ENCODE data around the gene SLC35F3. TPM values are rescaled to one million over a fixed set of nuclear protein-coding genes. Genes with fewer than 3 reads are reported as not detected.
A peak's percentile ranks its signal among the peaks of the same experiment; 100 is the strongest.

SLC35F3 gene
- total and polyA plus RNA-seq, 9 of the 15 experiments (the other 6 are each of a cell fraction or from before 2014, with no cell fraction given) = 0.04 to 0.07 (median 0.04) TPM; not detected in 6

DNA sequence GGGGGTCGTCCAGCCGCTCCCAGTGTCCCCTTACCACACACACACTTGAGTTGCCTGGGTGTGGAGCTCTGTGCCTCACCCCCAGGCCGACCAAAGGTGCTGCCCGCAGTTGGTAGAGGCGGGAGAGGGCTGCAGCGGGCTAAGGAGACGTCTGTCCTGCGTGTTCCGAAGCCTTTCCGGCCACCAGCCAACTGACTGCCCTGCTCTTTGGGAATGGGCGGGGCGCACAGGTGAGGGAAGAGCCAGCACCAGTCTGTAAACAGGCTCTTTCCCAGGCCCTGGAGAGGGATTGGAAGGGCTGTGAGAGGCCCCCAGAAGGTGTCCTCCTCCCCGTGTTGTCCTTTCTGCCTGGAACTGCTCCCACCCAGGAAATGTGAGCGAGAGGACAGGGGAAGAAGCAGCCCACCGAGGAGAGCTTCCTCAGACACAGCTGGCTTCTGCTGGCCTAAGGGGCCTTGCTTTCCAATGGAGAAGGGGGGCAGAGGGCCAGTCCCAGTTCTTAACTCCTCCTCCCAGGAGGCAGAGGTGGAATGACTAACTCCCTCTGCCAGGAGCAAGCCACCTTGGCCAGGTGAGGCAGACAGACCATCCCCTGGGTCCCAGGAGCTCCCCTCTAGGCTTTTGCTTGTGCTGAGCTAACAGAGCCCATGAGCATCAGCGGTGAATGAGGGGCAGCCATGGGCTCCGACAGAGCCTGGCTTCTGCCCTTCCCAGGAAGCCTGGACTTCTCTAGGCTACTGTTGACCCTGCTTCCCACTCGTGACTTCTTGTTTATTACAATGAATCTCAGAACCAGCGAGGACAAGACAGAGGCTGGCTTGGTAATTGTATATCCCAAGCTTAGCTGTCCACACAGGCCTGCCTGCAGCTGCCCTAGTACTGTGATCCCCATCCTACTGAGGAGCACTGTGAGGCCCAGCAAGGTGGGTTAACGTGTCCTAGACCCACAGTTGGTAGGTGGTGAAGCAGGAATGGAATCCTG is 310.7 kb downstream of the SLC35F3 start:
- Histone ChIP-seq H4K20me1 (replicated peaks; ENCODE audit: control insufficient read depth, insufficient read depth, low read length) (no peaks in the 10 kb centered on the region), H3K4me1 (replicated peaks in 1 of 2; ENCODE audit: control insufficient read depth in 2 of 2, insufficient read depth in 2 of 2, low read length in 2 of 2) (peaks cover 0 to 13% of the 10 kb centered on the region in 2 experiments; a peak in 1 of 5 replicates), H3K4me3 (no peak overlapping the region), H3K9me1 (ENCODE audit: control insufficient read depth, insufficient read depth, low read length) (no peaks in the 10 kb centered on the region), H3K9ac (ENCODE audit: insufficient read depth in 1 of 2, low read depth in 2 of 2, low read length in 2 of 2) (no peak overlapping the region; a peak in 1 of 4 replicates), H3K4me2 (ENCODE audit: insufficient read depth, low read length) (no peak overlapping the region), H3K79me2 (ENCODE audit: control insufficient read depth, insufficient read depth, low read length) (no peaks in the 10 kb centered on the region), H3K36me3 (ENCODE audit: control insufficient read depth, insufficient read depth, low read length) (no peaks in the 10 kb centered on the region), H3K27ac (ENCODE audit: extremely low read depth, low read depth, low read length) (no peak overlapping the region), H3K27me3 (ENCODE audit: control insufficient read depth in 2 of 2, insufficient read depth in 2 of 2, low read length in 2 of 2) (peaks cover 13 to 41% of the 10 kb centered on the region in 2 experiments; a peak in 4 of 5 replicates), H3K9me3 (replicated peaks; ENCODE audit: control insufficient read depth, insufficient read depth, low read depth, low read length) (no peaks in the 10 kb centered on the region), H2AFZ (ENCODE audit: low read depth, low read length) (no peak overlapping the region)
- DNase-seq (ENCODE audit: extremely low read depth in 1 of 4, low spot score in 3 of 4) (no peak), ATAC-seq (peak; percentile 13; the same call in 1 of the 3 replicates), FAIRE-seq (no peak)
- intact Hi-C loops (cut with micrococcal nuclease) (loop anchor here (10.0 kb wide), 1 partner anchor 100 kb away; no protein-coding TSS in a partner anchor), in situ Hi-C loops (cut with MboI) (no loop called here)
- WGBS (ENCODE audit: insufficient coverage, low coverage, missing lambda C conversion rate) = 1% methylated on average over 19 of the region's 20 CpGs
- no TSS peak for BruUV-seq (replicated peaks)
- ChIA-PET POLR2A (interaction anchor here (0.6 kb wide), 2 partner anchors 158 to 325 kb away, joined by 3 to 5 read pairs; no protein-coding TSS in a partner anchor), CTCF (ENCODE audit: low intra/inter-chr PET ratio) (no interaction called here)
- TF ChIP-seq FOXK1 (CRISPR knock-in tag; IDR thresholded peaks at IDR 0.05; ENCODE audit: borderline replicate concordance) = no peak
- TF ChIP-seq SFPQ (IDR thresholded peaks at IDR 0.05; ENCODE audit: low read depth, low read length) = no peak
- TF ChIP-seq ATF3 (IDR thresholded peaks at IDR 0.05) = no peak
- no peak for TF ChIP-seq ATF3 (CRISPR knock-in tag; conservative IDR thresholded peaks at IDR 0.05)
- no peak for TF ChIP-seq MEIS2 (IDR thresholded peaks at IDR 0.05; ENCODE audit: partially characterized antibody)
- TF ChIP-seq, protein P1, sequence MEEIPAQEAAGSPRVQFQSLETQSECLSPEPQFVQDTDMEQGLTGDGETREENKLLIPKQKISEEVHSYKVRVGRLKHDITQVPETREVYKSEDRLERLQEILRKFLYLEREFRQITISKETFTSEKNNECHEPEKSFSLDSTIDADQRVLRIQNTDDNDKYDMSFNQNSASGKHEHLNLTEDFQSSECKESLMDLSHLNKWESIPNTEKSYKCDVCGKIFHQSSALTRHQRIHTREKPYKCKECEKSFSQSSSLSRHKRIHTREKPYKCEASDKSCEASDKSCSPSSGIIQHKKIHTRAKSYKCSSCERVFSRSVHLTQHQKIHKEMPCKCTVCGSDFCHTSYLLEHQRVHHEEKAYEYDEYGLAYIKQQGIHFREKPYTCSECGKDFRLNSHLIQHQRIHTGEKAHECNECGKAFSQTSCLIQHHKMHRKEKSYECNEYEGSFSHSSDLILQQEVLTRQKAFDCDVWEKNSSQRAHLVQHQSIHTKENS (CRISPR knock-in tag; IDR thresholded peaks at IDR 0.05) = no peak
- TF ChIP-seq ZNF12 (CRISPR knock-in tag; IDR thresholded peaks at IDR 0.05) = no peak
- no peak for TF ChIP-seq ZNF277 (CRISPR knock-in tag; IDR thresholded peaks at IDR 0.05; ENCODE audit: borderline replicate concordance)
- TF ChIP-seq RBM14 (IDR thresholded peaks at IDR 0.05; ENCODE audit: borderline replicate concordance, insufficient read depth, low read depth, low read length) = no peak
- TF ChIP-seq RAD21 (CRISPR knock-in tag; conservative IDR thresholded peaks at IDR 0.05 in 1 of 2, IDR thresholded peaks at IDR 0.05 in 1 of 2) = no peak
- no peak for TF ChIP-seq GATAD2B (IDR thresholded peaks at IDR 0.05; ENCODE audit: borderline replicate concordance)
- no peak for TF ChIP-seq GTF2F1 (IDR thresholded peaks at IDR 0.05; ENCODE audit: low read depth, low read length)

Data from K562 (cell line).